Middle frontal gyrus (tissue), 1 donor: ENCODE data around the gene GRIA1.

Experiments
- DNase-seq: peaks from one replicate; pipeline ENCODE4 v3.0.0-alpha.2; 2015; ENCODE audit warnings: low spot score; ENCODE audit errors: extremely low spot score

Gene GRIA1

DNA sequence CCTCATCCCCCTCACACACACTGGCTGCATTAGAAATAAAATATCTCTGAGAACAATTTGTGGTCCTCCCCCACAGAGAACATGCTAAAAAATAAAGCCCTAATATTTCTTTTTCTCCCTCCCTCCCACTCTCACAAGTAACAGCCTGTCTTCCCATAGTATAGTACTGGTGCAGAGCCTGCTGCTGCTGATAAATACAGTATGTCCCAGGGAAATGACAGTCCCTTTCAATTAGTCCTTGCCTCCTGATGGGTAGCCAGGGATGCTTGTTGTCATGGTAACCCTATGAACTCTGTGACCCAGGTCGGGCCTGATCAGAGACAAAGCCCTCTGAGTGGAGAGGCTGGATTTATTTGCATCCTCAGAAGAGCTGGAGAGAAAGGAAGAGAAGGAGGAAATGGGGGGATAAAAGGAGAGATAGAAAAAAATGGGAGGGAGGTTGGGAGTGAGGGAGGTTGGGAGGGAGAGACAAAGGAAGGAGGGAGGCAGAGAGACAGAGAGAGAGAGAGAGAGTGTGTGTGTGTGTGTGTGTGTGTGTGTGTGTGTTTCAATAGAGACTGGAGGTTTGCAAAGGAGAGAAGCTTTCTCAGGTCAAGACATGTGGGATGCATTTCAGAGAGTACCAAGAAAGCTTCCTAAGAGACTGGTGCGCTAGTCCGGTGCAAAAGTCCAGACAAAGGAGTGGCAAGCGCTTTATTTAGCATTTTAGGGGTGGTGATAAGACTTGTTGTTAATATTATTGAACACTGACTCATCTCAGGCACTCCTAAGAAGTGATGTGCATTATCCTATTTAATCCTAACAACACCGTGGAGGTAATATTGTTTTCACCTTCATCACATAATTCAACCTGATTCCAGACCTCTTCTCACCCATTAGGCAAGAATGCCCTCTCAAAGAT lies 287.5 kb downstream of the GRIA1 start:
- DNase-seq: no peak

- DNase-seq: no peak
Measured at GRCh38 chr5:153779836-153780235, 289.4 kb downstream of the GRIA1 start.

GRCh38 chr5:153780876-153781705 lies 290.6 kb downstream of the GRIA1 start:
- no peak for DNase-seq

GRCh38 chr5:153782589-153783361 lies 292.3 kb downstream of the GRIA1 start:
- no peak for DNase-seq

DNA sequence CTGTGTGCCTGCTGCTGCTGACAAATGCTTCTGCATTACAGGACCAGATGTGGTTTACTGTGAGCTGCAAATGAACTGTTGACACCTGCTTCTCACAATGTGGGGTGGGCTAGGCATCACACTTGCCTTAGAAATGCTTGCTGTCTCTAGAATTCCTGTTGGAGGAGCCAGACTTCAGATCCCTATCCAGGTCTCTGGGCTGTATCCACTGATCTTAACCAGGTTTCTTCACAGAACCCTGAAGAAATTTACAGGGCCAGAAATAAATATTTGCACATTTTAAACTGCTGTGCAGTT lies 292.8 kb downstream of the GRIA1 start:
- no peak for DNase-seq

DNA sequence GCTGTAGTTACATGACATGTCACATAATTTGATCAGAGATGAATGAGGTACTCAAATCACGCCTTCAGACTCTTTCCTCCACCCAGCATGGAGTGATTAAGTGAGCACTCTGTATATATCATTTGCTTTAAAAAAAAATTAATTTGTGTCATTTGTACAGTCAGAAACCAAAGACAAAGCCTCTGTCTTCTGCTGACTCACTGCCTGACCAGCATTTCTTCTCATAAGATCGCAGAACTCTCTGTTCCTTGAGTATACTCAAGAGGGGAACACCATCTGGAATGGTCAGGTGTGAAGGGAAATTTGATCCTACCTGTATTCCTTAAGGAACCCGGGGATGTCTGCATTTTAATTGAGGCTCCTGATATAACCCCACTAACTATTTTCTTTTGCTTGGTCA lies 293.8 kb downstream of the GRIA1 start:
- no peak for DNase-seq

- DNase-seq: no peak
Measured at GRCh38 chr5:153791339-153791738, 300.9 kb downstream of the GRIA1 start.

DNA sequence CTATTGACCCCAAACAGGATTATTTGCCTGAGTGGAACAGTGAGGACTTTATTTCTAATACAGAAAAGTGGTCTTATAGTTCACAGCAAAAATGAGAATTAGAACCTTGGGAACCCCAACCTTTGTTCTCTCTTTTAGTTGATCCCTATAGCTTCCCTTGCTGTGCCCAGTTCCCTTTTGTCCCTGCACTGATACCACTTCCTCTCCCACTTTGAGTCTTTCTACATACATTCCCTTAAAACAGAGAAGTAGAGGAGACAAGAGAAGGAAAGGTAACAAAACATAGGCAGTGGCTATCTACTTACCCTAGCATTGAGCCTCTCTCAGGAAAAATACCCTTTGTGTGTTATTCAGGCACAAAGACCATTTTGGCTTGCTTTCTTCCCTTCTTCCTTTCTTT lies 301.8 kb downstream of the GRIA1 start:
- DNase-seq: no peak

GRCh38 chr5:153793699-153794098 lies 303.2 kb downstream of the GRIA1 start:
- DNase-seq: no peak

DNA sequence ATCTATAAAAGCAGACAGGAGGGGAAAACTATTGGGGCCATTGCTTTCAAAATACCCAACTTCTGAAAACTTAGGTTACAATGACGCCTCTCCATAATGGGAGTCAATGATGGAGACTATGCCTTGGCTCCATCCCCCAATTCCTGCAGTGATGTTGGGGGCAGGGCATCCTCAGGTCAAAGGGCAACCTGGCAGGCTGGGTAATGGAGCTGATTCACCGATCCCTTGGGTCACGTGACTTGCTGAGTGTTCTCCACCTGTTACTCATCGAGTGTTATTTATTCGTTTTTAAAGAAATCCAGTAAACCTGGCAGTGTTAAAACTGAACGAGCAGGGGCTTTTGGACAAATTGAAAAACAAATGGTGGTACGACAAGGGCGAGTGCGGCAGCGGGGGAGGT lies 303.9 kb downstream of the GRIA1 start:
- DNase-seq: no peak

DNA sequence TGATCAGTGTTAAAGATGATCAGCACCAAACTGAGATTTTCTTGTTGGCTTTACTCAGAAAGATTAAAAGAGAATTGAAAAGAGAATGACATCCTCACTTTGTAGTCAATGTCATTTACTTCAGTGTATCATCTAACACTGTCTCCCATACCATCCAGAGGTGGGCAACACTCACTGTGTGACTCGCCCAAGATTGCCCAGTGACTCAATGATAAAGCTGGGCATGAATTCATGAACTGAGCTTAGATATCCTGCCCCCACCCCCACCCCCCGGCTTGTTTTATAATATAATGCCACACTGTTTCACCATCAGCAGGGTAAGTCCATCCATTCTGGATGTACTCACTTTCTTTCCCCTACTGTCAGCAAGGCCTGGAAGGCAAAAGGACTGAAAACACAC lies 306.1 kb downstream of the GRIA1 start:
- DNase-seq: no peak

DNA sequence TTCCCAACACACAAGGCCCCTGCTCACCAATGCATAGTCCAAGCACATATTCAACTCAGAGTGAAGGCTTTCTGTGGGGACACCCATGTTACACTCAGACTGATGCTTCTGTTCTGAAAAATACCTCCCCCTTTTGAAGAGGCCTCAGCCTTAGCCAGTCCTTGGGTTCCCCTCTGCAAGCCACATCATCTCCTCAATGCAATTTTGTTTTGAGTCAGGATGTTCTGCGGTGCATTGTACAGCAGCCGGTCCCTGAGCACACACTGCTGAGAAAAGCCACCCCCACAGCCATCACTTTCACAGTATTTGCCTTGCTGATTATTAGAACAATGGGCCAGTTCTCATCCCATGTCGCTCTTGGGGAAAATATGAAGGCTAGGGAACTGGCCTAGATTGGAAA lies 307.0 kb downstream of the GRIA1 start:
- DNase-seq: no peak

GRCh38 chr5:153798830-153799229 lies 308.4 kb downstream of the GRIA1 start:
- no peak for DNase-seq

GRCh38 chr5:153799466-153799865 lies 309.0 kb downstream of the GRIA1 start:
- DNase-seq: no peak

GRCh38 chr5:153802050-153802821 lies 311.8 kb downstream of the GRIA1 start:
- DNase-seq: no peak

DNA sequence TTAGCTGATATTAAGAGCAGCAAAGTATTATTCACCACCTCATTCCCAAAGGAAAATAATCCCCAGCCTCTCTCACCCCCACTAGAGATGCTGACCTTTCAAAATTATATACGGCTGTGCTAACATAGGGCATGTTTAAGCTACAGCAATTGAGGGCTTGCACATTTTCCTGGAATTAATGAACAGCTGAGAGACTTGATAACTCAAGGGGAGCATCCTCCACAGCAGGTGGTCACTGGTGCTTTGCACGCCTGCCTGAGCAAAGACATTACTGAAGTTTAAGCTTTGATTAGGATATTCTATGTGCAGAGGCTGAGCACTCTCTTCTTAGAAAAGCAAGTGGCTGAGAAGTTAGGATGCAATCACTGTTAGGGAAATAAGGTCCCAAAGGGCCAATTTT lies 317.3 kb downstream of the GRIA1 start:
- no peak for DNase-seq

DNA sequence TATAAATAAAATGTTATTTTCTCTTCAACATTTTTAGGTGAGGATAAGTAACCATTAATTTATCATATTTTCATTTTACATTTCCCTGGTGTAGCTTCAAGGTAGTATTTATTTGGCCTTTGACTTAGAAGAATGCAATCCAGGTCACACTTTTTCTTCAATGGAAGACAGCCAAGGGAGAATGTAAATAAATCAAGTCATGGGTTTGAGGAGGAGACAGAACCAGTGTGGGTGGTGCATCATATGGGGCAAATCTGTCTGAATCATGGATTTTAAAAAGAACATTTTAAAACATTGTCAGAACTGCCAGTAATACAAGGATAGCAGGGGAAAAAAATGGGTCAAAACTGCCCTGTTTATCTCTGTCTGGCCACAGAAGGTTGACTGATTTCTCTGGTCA lies 318.7 kb downstream of the GRIA1 start:
- DNase-seq: no peak

GRCh38 chr5:153813901-153814300 lies 323.4 kb downstream of the GRIA1 start:
- DNase-seq: no peak

DNA sequence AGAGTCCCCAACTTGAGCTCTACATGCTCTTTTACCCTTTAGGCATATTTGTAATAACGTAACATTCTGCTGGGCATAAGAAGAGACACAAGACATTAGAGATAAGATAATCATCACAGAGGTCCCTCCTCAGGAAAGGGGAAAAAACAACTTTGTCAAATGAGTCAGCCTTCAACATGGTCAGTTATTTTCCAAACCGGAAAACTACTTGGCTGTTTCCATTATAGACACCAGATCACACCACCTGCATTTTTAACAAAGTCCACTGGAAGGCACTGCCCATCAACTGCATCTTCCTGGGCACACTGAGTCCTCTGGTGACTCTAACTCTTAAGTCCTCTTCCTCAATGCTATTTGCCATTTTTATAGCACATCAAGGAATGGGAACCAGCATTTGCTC lies 326.4 kb downstream of the GRIA1 start:
- DNase-seq: no peak

GRCh38 chr5:153818626-153819025 lies 328.2 kb downstream of the GRIA1 start:
- no peak for DNase-seq

- DNase-seq: no peak
Measured at GRCh38 chr5:153823036-153823435, 332.6 kb downstream of the GRIA1 start.
